ENCODE data around the gene DPP7.

- TF ChIP-seq CTCF (IDR thresholded peaks at IDR 0.05; ENCODE audit: insufficient read depth, low read length, poor library complexity, severe bottlenecking) = no peak
- TF ChIP-seq EZH2phosphoT487 (conservative IDR thresholded peaks at IDR 0.05; ENCODE audit: low read length) = no peak
Observed at GRCh38 chr9:137088121-137088520, 26.4 kb downstream of the DPP7 start.

All from SU-DHL-6 (cell line).